Measurements from ENCODE around the gene SESN3. TPM values are rescaled to one million over a fixed set of nuclear protein-coding genes. Genes with fewer than 3 reads are reported as not detected.
"Not testable (repeated sequence)": the region's sequence is repeated elsewhere in the genome, so short reads cannot be mapped to it uniquely, and the experiment has no call there.

SESN3 gene
- total RNA-seq, 1 experiment from 2014 or later: 2.1 TPM

DNA sequence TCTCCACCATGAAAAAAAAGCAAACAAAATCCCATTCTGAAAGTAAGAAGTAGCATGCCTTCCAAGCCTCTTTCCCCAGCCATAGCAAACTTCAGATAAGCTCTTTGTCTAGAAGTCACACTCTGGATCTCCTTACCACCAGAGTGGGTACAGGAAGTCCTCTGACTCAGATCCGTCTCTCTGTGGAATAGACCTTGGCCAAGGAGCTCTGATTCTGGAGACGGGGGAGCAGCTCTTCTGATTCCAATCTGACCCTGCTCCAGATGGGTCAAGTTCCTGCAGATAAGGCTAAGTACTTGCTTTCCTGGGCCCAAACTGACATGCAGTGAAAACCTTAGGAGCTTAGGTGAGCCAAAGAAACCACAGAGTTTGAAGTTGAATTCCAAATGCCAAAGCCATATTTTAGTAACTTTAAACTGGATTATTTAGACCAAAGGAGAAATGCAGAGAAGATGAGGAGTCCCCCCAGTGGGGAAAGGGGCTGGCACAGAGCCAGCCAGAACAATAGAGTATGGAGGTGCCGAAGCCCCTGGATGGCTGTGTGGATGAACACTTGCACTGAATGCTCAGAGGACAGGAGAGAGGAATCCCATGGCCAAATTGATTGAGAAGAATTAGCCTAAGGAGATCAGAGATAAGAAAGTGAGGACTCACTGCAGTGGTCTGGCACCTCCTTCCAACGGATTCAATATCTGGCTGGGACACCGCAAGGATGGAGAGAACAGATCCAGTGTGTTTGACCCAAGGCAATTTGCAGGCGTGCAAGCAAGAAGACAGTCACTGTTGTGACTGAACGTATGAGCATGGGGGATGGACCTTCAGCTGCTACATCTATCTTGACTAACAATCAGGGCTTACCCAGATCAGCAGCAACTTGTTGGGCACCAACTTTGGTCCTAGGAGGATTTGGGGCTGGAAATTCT is 86.4 kb downstream of the SESN3 start:
- in situ Hi-C loops (cut with HindIII; ENCODE audit: low pct_unique_long_range_greater_than_20kb, low sequenced_read_pairs): no loop called here
- DNase-seq (ENCODE audit: low read depth): no peak

DNA sequence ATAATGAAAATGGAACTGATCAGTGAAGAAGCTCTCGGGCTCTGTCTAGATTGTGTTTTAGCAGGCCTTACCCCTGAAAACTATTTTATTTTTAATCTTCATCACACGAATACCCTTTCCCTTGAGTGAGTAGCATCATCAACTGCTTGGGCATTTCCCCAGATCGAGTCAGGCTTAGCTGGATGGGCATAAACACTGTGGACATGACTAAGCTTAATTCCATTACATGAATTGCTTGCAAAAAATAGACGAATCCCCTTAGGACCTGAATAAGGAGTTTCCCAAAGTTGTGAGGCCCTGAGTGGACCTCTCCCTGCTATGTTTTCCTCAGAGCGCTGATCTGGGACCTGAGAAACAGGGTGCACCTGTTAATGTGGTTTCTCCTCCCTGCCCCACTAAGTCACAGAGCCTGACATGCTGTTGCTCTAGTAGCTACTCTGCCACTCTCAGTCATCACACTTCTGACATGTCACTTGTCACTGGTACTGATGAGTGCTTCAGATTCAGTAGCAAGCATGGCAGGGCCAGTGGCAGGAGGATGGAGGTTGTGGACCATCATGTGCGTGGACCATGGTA is 87.8 kb downstream of the SESN3 start:
- no peak for DNase-seq (ENCODE audit: low read depth)
- in situ Hi-C loops (cut with HindIII; ENCODE audit: low pct_unique_long_range_greater_than_20kb, low sequenced_read_pairs): no loop called here

DNA sequence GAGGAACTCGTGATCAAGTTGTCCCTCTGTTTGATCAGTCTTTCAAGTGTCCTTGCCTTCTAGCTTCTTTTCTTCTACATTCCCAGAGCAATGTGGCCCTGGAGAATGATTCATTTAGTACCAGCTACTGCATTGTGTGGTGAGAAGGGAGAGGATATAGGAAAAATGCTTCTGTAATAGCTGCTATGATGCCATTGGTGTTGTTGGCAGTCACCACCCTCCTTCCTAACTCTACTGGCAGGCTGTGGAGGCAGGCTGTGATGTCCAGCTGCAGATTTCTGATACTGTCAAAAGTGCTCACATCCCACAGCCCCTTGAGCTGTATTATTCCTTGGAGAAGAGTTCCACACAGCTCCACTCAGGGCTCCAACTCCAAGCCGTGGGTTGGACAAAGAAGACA is 88.6 kb downstream of the SESN3 start:
- no peak for DNase-seq (ENCODE audit: low read depth)
- in situ Hi-C loops (cut with HindIII; ENCODE audit: low pct_unique_long_range_greater_than_20kb, low sequenced_read_pairs): no loop called here

DNA sequence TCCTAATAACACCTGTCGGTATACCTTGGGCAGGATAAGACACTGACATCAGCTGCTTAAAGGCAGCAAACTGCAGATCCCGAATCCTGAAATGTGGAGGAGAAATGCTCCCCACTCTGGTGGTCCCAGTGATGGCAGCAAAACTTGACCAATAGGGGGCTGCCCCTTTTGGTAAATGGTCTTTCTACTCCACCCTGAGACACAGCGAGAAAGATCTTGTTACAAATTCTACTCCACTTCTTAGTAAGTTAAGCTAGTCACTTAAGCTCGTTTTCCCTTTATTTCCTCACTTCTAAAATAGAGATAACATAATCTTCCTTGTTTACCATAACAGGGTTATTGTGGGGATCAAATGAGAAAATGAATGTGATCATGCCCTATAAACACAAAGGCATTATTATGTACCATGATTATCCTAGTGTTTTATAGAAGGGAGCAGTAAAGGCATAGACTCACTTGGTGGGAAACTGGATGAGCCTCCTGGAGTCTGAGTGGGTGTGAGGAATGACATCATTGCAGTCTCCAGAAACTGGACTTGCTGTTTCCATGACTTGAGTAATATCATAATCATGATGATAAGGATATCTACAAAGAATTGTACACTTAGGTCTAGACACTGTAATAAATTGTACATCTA is 90.5 kb downstream of the SESN3 start:
- in situ Hi-C loops (cut with HindIII; ENCODE audit: low pct_unique_long_range_greater_than_20kb, low sequenced_read_pairs): no loop called here
- no peak for DNase-seq (ENCODE audit: low read depth)

DNA sequence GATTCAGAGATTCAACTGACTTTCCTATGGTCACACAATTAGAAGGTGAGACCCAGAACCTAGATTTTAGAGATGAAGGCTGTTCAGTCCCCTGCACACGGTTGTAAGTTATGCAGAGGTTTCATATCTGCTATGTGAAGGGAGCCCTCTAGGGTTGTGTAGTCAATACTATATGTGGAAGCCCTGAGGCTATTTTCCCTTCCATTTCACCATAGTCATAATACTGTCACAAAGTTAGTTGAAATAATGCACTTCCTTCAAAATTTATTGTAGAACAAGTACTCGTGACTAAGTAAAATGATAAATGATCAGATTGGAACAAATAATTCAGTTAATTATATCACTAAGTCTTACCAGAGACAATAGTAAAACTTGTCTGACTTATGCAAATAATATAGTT is 92.6 kb downstream of the SESN3 start:
- DNase-seq (ENCODE audit: low read depth): no peak
- in situ Hi-C loops (cut with HindIII; ENCODE audit: low pct_unique_long_range_greater_than_20kb, low sequenced_read_pairs): no loop called here

DNA sequence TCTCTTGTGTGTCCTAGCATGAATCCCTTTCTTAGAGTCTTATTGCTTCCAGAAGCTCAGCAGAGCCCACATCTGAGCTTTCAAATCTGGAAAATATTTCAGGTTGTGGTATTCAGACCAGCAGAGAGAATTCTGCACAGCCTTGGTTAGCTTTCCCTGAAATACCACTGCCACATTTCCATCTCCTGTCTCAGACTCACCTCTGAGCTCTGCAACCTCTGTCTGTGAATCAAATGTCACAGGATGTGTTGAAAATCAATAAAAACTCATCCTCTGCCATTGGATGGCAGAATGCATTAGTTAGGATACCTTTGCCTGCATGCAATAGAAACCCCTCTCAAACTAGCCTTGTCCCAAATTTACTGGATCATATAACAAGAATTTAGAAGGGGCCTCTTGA is 93.7 kb downstream of the SESN3 start:
- DNase-seq (ENCODE audit: low read depth): no peak
- in situ Hi-C loops (cut with HindIII; ENCODE audit: low pct_unique_long_range_greater_than_20kb, low sequenced_read_pairs): no loop called here

DNA sequence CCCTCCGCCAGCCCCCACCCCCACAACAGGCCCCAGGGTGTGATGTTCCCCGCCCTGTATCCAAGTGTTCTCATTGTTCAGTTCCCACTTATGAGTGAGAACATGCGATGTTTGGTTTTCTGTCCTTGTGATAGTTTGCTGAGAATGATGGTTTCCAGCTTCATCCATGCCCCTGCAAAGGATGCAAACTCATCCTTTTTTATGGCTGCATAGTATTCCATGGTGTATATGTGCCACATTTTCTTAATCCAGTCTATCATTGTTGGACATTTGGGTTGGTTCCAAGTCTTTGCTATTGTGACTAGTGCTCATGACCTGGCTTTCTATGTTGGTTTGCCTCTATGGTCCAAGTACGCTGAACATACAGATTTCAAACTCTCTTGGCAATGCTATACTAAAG is 94.3 kb downstream of the SESN3 start:
- DNase-seq (ENCODE audit: low read depth); in situ Hi-C loops (cut with HindIII; ENCODE audit: low pct_unique_long_range_greater_than_20kb, low sequenced_read_pairs): not testable (repeated sequence)

DNA sequence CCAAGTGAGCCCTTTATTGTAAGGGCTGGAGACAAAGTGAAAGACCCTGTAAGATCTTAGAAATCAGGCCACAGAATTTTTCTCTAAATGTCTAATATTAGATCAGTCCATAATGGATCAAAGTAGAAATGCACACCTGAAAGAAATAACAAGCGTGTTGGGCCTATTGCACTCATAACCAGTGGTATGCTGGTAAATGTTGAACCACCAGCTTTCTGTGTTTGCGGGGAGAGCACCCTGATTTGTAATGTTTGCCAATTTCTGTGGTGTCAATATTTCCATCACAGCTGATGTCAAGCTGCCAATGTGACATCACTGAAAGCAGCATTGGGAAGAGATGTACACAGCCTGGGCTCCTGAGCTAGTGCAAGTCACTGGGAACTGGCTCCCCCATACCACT is 95.1 kb downstream of the SESN3 start:
- in situ Hi-C loops (cut with HindIII; ENCODE audit: low pct_unique_long_range_greater_than_20kb, low sequenced_read_pairs): no loop called here
- no peak for DNase-seq (ENCODE audit: low read depth)

DNA sequence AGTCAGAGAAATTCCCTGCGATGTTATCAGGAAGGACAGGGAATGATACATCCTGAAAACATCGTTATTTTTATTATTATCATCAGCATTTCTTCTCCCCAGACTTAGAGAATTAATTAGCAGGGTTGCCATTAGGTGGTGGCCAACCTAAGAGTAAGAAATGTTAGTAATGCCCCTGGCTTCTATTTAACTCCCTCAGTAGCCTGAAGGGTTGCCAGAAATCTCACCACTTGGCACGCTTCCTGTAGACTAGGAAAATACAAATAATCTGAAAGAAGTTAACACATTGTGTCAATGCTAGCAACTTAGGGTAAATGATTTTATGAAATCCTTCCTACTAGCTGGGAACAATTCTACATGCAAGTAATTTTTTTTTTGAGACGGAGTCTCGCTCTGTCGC is 95.8 kb downstream of the SESN3 start:
- in situ Hi-C loops (cut with HindIII; ENCODE audit: low pct_unique_long_range_greater_than_20kb, low sequenced_read_pairs): no loop called here
- no peak for DNase-seq (ENCODE audit: low read depth)

DNA sequence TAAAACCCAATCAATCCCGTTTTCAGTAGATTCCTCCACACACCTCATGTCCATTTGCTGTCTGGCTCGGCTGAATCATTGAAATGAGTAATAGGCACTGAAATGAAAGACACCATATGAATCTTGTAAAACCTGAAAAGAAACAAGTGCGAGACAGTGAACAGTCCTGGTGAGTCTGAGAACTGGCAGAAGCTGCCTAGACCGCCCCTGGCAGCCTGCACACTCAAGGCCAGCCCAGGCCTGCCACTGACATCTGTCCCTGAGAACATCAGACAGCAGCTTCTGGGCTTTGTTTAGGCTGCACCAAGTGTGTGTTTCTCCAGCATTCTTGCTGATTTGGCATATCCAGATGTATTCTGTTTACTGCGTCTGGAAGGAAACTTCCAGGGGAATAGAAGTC is 96.5 kb downstream of the SESN3 start:
- in situ Hi-C loops (cut with HindIII; ENCODE audit: low pct_unique_long_range_greater_than_20kb, low sequenced_read_pairs): no loop called here

DNA sequence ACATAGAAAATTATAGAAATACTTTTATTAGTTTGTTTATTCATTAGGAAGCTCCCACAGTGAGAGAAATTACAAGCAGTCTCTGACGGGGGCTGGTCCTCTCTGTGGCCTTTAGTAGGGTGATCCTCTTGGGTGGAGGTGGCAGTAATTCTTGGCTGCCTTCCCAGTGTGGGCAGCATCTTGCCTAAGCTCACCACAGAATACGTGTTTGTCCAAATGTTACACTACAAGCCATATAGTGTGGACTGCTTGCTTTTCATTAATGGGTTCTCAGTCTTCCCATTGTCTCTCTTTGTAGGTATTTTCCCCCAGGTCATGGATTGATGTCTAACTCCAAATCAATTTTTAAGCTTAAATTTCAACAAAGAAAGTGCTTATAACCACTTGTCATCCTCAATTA is 98.0 kb downstream of the SESN3 start:
- DNase-seq (ENCODE audit: low read depth): no peak
- in situ Hi-C loops (cut with HindIII; ENCODE audit: low pct_unique_long_range_greater_than_20kb, low sequenced_read_pairs): no loop called here

More for the DNA sequence above, 96.5 kb downstream of the SESN3 start:
- DNase-seq (ENCODE audit: low read depth): no peak

DNA sequence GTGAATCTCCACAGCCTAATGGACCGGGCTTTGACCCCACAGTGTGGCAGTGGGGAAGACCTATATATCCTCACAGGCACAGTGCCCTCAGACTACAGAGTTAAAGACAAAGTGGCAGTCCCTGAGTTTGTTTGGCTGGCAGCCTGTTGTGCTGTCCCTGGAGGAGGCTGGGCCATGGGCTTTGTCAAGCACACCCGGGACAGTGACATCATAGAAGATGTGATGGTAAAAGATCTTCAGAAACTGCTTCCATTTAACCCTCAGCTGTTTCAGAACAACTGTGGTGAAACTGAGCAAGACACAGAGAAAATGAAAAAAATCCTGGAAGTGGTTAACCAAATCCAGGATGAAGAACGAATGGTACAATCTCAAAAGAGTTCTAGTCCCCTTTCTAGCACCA is 102.4 kb downstream of the SESN3 start:
- no peak for DNase-seq (ENCODE audit: low read depth)
- in situ Hi-C loops (cut with HindIII; ENCODE audit: low pct_unique_long_range_greater_than_20kb, low sequenced_read_pairs): no loop called here

DNA sequence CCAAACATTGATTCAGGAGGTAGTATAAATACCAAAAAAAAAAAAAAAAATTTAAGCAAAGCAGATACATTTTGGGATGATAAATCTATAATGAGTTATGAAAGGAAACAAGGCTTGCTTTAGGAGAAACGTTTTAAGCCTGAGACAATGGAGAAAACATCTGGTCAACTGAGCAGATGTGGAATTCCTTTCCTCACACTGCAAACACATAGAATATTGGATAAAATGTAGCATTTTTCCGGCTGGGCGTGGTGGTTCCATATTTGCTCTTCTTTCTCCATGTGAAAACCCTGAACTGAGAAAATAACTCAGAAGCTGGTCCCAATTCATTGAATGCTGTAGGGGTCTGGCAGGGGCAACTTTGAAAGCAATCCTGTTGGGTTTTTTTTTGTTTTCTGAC is 107.4 kb downstream of the SESN3 start:
- in situ Hi-C loops (cut with HindIII; ENCODE audit: low pct_unique_long_range_greater_than_20kb, low sequenced_read_pairs): no loop called here
- no peak for DNase-seq (ENCODE audit: low read depth)

DNA sequence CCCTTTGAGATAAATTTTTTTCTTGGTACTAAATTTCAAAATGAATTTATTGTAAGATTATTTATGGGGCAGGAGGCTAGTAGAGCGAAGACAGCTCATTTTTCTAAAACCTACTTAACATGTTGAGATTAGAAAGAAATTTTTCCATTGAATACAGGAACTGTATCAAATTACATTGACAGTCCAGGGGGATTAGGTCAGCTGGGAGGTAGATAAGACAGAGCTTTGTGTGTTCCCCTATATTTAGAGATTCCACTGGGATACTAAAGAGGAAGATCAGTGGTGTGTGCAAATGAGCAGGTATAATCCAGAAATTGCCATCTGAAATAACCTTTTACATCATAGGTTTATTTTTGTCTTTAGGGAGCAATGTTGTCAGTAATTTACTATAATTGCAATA is 109.3 kb downstream of the SESN3 start:
- no peak for DNase-seq (ENCODE audit: low read depth)
- in situ Hi-C loops (cut with HindIII; ENCODE audit: low pct_unique_long_range_greater_than_20kb, low sequenced_read_pairs): no loop called here

DNA sequence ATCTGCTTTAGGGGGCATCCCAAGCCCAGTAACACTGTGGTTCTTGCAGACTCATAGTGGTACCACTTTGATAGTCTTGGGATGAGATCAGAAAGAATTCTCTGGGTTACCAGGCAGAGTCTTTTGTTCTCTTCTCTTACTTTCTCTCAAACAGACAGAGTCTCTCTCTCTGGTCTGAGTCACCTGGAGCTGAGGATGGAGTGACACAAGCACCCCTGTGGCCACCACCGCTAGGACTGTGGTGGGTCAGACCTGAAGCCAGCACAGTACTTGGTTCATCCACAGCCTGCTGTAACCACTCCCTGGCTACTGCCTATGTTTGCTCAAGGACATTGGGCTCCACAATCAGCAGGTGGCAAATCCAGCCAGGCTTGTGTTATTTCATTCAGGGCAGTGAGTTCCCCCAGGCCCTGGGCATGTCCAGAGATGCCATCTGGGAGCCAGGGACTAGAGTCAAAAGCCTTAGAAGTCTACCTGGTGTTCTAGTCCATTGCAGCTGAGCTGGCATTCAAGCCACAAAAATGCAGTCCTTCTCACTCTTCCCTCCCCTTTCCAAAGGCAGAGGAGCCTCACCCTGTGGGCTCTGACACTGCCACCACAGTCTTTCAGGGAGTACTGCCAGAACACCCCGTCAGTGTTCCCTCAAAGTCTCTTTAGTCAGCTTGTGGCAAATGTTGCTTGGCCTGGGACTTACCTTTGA is 111.5 kb downstream of the SESN3 start:
- no peak for DNase-seq (ENCODE audit: low read depth)
- in situ Hi-C loops (cut with HindIII; ENCODE audit: low pct_unique_long_range_greater_than_20kb, low sequenced_read_pairs): no loop called here

DNA sequence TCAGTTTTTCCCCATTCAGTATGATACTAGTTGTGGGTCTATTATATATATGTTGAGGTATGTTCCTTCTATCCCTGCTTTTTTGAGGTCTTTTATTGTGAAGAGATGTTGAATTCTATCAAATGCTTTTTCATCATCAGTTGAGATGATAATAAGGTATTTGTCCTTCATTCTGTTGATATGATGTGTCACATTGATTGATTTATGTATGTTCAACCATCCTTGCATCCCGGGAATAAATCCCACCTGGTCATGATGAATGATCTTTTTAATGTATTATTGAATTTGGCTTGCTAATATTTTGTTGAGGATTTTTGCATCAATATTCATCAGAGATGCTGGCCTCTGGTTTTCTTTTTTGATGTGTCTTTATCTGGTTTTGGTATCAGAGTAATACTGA is 115.4 kb downstream of the SESN3 start:
- in situ Hi-C loops (cut with HindIII; ENCODE audit: low pct_unique_long_range_greater_than_20kb, low sequenced_read_pairs): no loop called here
- no peak for DNase-seq (ENCODE audit: low read depth)
